ENCODE measurements around the gene SLC39A9. TPM values are rescaled to one million over a fixed set of nuclear protein-coding genes. Genes with fewer than 3 reads are reported as not detected.

SLC39A9 gene
- total and polyA plus RNA-seq, 2 of the 4 experiments (the other 2 are of a cell fraction) = 41.4 to 168 TPM

GRCh38 chr14:69375182-69375581, 23.3 kb upstream of the SLC39A9 start:
- Histone ChIP-seq H2BK15ac (ENCODE audit: low read depth, low read length) (no peak overlapping the region), H2BK120ac (ENCODE audit: low read depth, low read length) (no peak overlapping the region), H2AFZ (replicated peaks; ENCODE audit: low read length, poor library complexity) (no peak overlapping the region), H3K9me1 (ENCODE audit: insufficient read depth, low read length) (no peaks in the 10 kb centered on the region), H2AK9ac (replicated peaks; ENCODE audit: low read depth, low read length, poor library complexity) (no peak overlapping the region), H3K27ac (ENCODE audit: insufficient read depth, low read length) (no peak overlapping the region), H3K4me3 (ENCODE audit: insufficient read depth, low read depth, low read length) (no peak overlapping the region), H3K9me3 (ENCODE audit: control insufficient read depth, insufficient read depth, low read length) (no peaks in the 10 kb centered on the region), H4K20me1 (ENCODE audit: insufficient read depth, low read length) (peaks cover 6% of the 10 kb centered on the region; the same call in 1 of the 2 replicates), H3K14ac (replicated peaks; ENCODE audit: low read depth, low read length) (no peak overlapping the region), H3K9ac (ENCODE audit: low read depth, low read length) (no peak overlapping the region), H2BK5ac (ENCODE audit: low read depth, low read length, poor library complexity, severe bottlenecking) (no peak overlapping the region), H3K36me3 (ENCODE audit: control insufficient read depth, insufficient read depth, low read length) (peaks cover 14% of the 10 kb centered on the region), H4K5ac (ENCODE audit: low read depth, low read length) (no peak overlapping the region), H3K4ac (ENCODE audit: low read depth, low read length) (no peak overlapping the region), H4K8ac (ENCODE audit: low read depth in 2 of 2, low read length in 2 of 2) (no peak overlapping the region), H3K23ac (ENCODE audit: low read depth, low read length) (no peak overlapping the region), H3K4me2 (ENCODE audit: low read depth, low read length) (no peak overlapping the region), H3K4me1 (ENCODE audit: control insufficient read depth, insufficient read depth, low read length) (no peaks in the 10 kb centered on the region), H3K79me1 (ENCODE audit: low read depth in 1 of 2, low read length in 2 of 2) (peaks cover 9 to 14% of the 10 kb centered on the region in 2 experiments; a peak in 3 of 4 replicates), H3K18ac (ENCODE audit: low read depth, low read length) (no peak overlapping the region), H3K27me3 (ENCODE audit: control insufficient read depth, insufficient read depth, low read length) (no peaks in the 10 kb centered on the region), H2BK20ac (ENCODE audit: low read depth, low read length) (no peak overlapping the region), H2AK5ac (ENCODE audit: low read depth, low read length) (no peak overlapping the region), H4K91ac (ENCODE audit: insufficient read depth, low read depth, low read length) (no peak overlapping the region), H3K56ac (ENCODE audit: extremely low read depth, insufficient read depth, low read length) (no peak overlapping the region)
- WGBS, 2 experiments (ENCODE audit: extremely low coverage in 2 of 2, insufficient read length in 1 of 2) = no CpG with 5 or more reads among the region's 3 CpGs
- DNase-seq = no peak
- no TSS peak for BruUV-seq (replicated peaks)
- in situ Hi-C loops (cut with MboI; ENCODE audit: low sequenced_read_pairs) (no loop called here), dilution Hi-C loops (cut with HindIII; ENCODE audit: low sequenced_read_pairs, unreplicated experiment) (no loop called here), intact Hi-C loops (cut with micrococcal nuclease) (no loop called here)
- CTCF ChIA-PET = no interaction called here
- no peak for ATAC-seq (ENCODE audit: low read depth)
- POLR2A ChIA-PET (ENCODE audit: unreplicated experiment) = no interaction called here
- TF ChIP-seq SMC3 (IDR thresholded peaks at IDR 0.05; ENCODE audit: low read depth, low read length) = no peak
- no peak for TF ChIP-seq USF2 (IDR thresholded peaks at IDR 0.05; ENCODE audit: low read depth, low read length)
- no peak for TF ChIP-seq MAZ (IDR thresholded peaks at IDR 0.05; ENCODE audit: borderline replicate concordance, low read depth, low read length)
- TF ChIP-seq ELK1 (IDR thresholded peaks at IDR 0.05; ENCODE audit: borderline replicate concordance, low read depth, low read length) = no peak
- TF ChIP-seq RFX5 (IDR thresholded peaks at IDR 0.05; ENCODE audit: low read depth, low read length) = no peak
- TF ChIP-seq RAD21 (IDR thresholded peaks at IDR 0.05; ENCODE audit: low read length) = no peak
- no peak for TF ChIP-seq CTCF (conservative IDR thresholded peaks at IDR 0.05; ENCODE audit: low read depth, low read length)
- no peak for TF ChIP-seq FOS (IDR thresholded peaks at IDR 0.05; ENCODE audit: low read depth, low read length)
- TF ChIP-seq CEBPB (IDR thresholded peaks at IDR 0.05; ENCODE audit: low read depth, low read length) = no peak
- no peak for TF ChIP-seq RCOR1 (IDR thresholded peaks at IDR 0.05; ENCODE audit: insufficient replicate concordance, low read length)
